GM12892 (cell line): ENCODE data around the gene SLC12A1.

Experiments used
- POLR2A ChIP-seq: IDR thresholded peaks from 2 replicates; pipeline ENCODE4 v1.6.1; 2011; ENCODE audit warnings: low read depth, low read length, control low read depth
- TAF1 ChIP-seq: IDR thresholded peaks from 2 replicates; pipeline ENCODE4 v1.6.1; 2011; ENCODE audit warnings: low read depth, mild to moderate bottlenecking, control low read depth, low read length, borderline replicate concordance

DNA sequence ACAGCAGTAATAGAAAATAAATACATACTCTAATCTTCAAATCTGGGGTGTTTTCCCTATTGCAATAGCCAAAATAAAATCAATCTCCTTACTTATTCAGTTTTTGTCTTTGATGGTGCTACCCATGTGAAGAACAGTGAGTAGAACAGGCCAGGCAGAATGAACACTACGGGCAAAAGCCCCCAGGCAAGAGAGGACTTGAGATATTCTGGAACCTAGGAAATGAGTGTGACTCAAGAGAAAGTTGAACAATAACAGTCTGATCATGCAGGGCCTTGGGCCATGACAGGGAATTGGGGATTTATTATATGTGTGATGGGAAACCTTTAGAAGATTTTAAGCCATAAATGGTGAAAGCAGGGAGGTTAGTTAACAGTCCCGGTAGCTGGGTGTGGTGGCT, 111.1 kb downstream of the SLC12A1 start:
- TF ChIP-seq TAF1 = no peak
- no peak for TF ChIP-seq POLR2A
